ENCODE data around the gene PPP2R5E. TPM values are rescaled to one million over a fixed set of nuclear protein-coding genes. Genes with fewer than 3 reads are reported as not detected.
A peak's percentile ranks its signal among the peaks of the same experiment; 100 is the strongest.

Gene PPP2R5E
- total and polyA plus RNA-seq, 2 donors (not counting 1 experiment from before 2014, with no cell fraction given): 18.5 to 38.8 TPM

- TF ChIP-seq EZH2 (IDR thresholded peaks at IDR 0.05; ENCODE audit: low read length, missing control alignments) (no peak), CTCF (conservative IDR thresholded peaks at IDR 0.05 in 1 of 2, IDR thresholded peaks at IDR 0.05 in 1 of 2; ENCODE audit: low read depth in 1 of 2, low read length in 2 of 2) (no peak)
- Histone ChIP-seq H4K20me1 (ENCODE audit: control insufficient read depth, extremely low read depth, insufficient read depth, low read length) (no peaks in the 10 kb centered on the region), H3K9ac (ENCODE audit: insufficient read depth, low read length) (no peak overlapping the region), H3K9me3 (ENCODE audit: control insufficient read depth, insufficient read depth, low read depth, low read length) (no peaks in the 10 kb centered on the region), H3K4me1 (ENCODE audit: control insufficient read depth, extremely low read depth, insufficient read depth, low read length) (no peaks in the 10 kb centered on the region), H2AFZ (ENCODE audit: low read length) (no peak overlapping the region), H3K36me3 (ENCODE audit: control insufficient read depth, insufficient read depth, low read length) (no peaks in the 10 kb centered on the region), H3K4me3 (replicated peaks in 1 of 4; ENCODE audit: control extremely low read depth in 1 of 4, insufficient read depth in 1 of 4, low read depth in 3 of 4, low read length in 4 of 4) (no peak overlapping the region), H3K27ac (ENCODE audit: insufficient read depth, low read length) (no peak overlapping the region), H3K4me2 (ENCODE audit: extremely low read depth, insufficient read depth, low read length) (no peak overlapping the region), H3K79me2 (ENCODE audit: control insufficient read depth, insufficient read depth, low read length) (no peaks in the 10 kb centered on the region), H3K27me3 (ENCODE audit: control insufficient read depth, insufficient read depth, low read length) (no peaks in the 10 kb centered on the region)
- DNase-seq (ENCODE audit: low read depth in 2 of 2): no peak
Observed at GRCh38 chr14:63555572-63555971, 12.4 kb upstream of the PPP2R5E start.

- DNase-seq (ENCODE audit: low read depth in 2 of 2): peak in 1 of 2 donors; percentile 25
- no peak overlapping the region for H3K27ac ChIP-seq (ENCODE audit: insufficient read depth, low read length)
- no peaks in the 10 kb centered on the region for H3K79me2 ChIP-seq (ENCODE audit: control insufficient read depth, insufficient read depth, low read length)
- no peak for TF ChIP-seq EZH2 (IDR thresholded peaks at IDR 0.05; ENCODE audit: low read length, missing control alignments)
- no peak for TF ChIP-seq CTCF (conservative IDR thresholded peaks at IDR 0.05 in 1 of 2, IDR thresholded peaks at IDR 0.05 in 1 of 2; ENCODE audit: low read depth in 1 of 2, low read length in 2 of 2)
- no peaks in the 10 kb centered on the region for H3K9me3 ChIP-seq (ENCODE audit: control insufficient read depth, insufficient read depth, low read depth, low read length)
- H3K27me3 ChIP-seq (ENCODE audit: control insufficient read depth, insufficient read depth, low read length): no peaks in the 10 kb centered on the region
- no peaks in the 10 kb centered on the region for H3K36me3 ChIP-seq (ENCODE audit: control insufficient read depth, insufficient read depth, low read length)
- no peak overlapping the region for H3K4me2 ChIP-seq (ENCODE audit: extremely low read depth, insufficient read depth, low read length)
- peak overlapping the region; percentile 52 for H2AFZ ChIP-seq (ENCODE audit: low read length)
- H3K9ac ChIP-seq (ENCODE audit: insufficient read depth, low read length): no peak overlapping the region
- H3K4me1 ChIP-seq (ENCODE audit: control insufficient read depth, extremely low read depth, insufficient read depth, low read length): no peaks in the 10 kb centered on the region
- no peaks in the 10 kb centered on the region for H4K20me1 ChIP-seq (ENCODE audit: control insufficient read depth, extremely low read depth, insufficient read depth, low read length)
- no peak overlapping the region for H3K4me3 ChIP-seq (replicated peaks in 1 of 4; ENCODE audit: control extremely low read depth in 1 of 4, insufficient read depth in 1 of 4, low read depth in 3 of 4, low read length in 4 of 4)
Observed at GRCh38 chr14:63551332-63551731, 8.2 kb upstream of the PPP2R5E start.

GRCh38 chr14:63547798-63548335 is 4.7 kb upstream of the PPP2R5E start:
- Histone ChIP-seq H3K4me1 (ENCODE audit: control insufficient read depth, extremely low read depth, insufficient read depth, low read length) (no peaks in the 10 kb centered on the region), H3K9me3 (ENCODE audit: control insufficient read depth, insufficient read depth, low read depth, low read length) (no peaks in the 10 kb centered on the region), H3K36me3 (ENCODE audit: control insufficient read depth, insufficient read depth, low read length) (no peaks in the 10 kb centered on the region), H2AFZ (ENCODE audit: low read length) (peak overlapping the region; percentile 37), H3K9ac (ENCODE audit: insufficient read depth, low read length) (no peak overlapping the region), H3K27me3 (ENCODE audit: control insufficient read depth, insufficient read depth, low read length) (no peaks in the 10 kb centered on the region), H3K79me2 (ENCODE audit: control insufficient read depth, insufficient read depth, low read length) (peaks cover under 1% of the 10 kb centered on the region), H3K4me3 (replicated peaks in 1 of 4; ENCODE audit: control extremely low read depth in 1 of 4, insufficient read depth in 1 of 4, low read depth in 3 of 4, low read length in 4 of 4) (no peak overlapping the region), H4K20me1 (ENCODE audit: control insufficient read depth, extremely low read depth, insufficient read depth, low read length) (no peaks in the 10 kb centered on the region), H3K27ac (ENCODE audit: insufficient read depth, low read length) (no peak overlapping the region), H3K4me2 (ENCODE audit: extremely low read depth, insufficient read depth, low read length) (no peak overlapping the region)
- no peak for DNase-seq (ENCODE audit: low read depth in 2 of 2)
- TF ChIP-seq EZH2 (IDR thresholded peaks at IDR 0.05; ENCODE audit: low read length, missing control alignments) (no peak), CTCF (conservative IDR thresholded peaks at IDR 0.05 in 1 of 2, IDR thresholded peaks at IDR 0.05 in 1 of 2; ENCODE audit: low read depth in 1 of 2, low read length in 2 of 2) (no peak)
